ENCODE measurements around the gene GRIP2. TPM values are rescaled to one million over a fixed set of nuclear protein-coding genes. Genes with fewer than 3 reads are reported as not detected.

Gene GRIP2
- total RNA-seq, 1 experiment from 2014 or later, result not detected

GRCh38 chr3:14552041-14552648, 12.0 kb upstream of the GRIP2 start:
- H3K4me1 Mint-ChIP-seq (ENCODE audit: low read depth, unreplicated experiment), result peaks cover 30% of the 10 kb centered on the region
- no peak overlapping the region for H3K4me3 Mint-ChIP-seq (ENCODE audit: low read depth, unreplicated experiment)
- H3K27ac Mint-ChIP-seq (ENCODE audit: unreplicated experiment), result no peak overlapping the region
- TF ChIP-seq, protein P1, sequence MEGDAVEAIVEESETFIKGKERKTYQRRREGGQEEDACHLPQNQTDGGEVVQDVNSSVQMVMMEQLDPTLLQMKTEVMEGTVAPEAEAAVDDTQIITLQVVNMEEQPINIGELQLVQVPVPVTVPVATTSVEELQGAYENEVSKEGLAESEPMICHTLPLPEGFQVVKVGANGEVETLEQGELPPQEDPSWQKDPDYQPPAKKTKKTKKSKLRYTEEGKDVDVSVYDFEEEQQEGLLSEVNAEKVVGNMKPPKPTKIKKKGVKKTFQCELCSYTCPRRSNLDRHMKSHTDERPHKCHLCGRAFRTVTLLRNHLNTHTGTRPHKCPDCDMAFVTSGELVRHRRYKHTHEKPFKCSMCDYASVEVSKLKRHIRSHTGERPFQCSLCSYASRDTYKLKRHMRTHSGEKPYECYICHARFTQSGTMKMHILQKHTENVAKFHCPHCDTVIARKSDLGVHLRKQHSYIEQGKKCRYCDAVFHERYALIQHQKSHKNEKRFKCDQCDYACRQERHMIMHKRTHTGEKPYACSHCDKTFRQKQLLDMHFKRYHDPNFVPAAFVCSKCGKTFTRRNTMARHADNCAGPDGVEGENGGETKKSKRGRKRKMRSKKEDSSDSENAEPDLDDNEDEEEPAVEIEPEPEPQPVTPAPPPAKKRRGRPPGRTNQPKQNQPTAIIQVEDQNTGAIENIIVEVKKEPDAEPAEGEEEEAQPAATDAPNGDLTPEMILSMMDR (IDR thresholded peaks at IDR 0.05; ENCODE audit: unreplicated experiment), result no peak
- H3K36me3 Mint-ChIP-seq (ENCODE audit: insufficient read depth, unreplicated experiment), result peaks cover 3% of the 10 kb centered on the region
- no peak for DNase-seq
- no peaks in the 10 kb centered on the region for H3K9me3 Mint-ChIP-seq (ENCODE audit: low read depth, unreplicated experiment)
- intact Hi-C loops (cut with micrococcal nuclease; ENCODE audit: unreplicated experiment), result no loop called here
- CTCF ChIA-PET, result interaction anchor here (0.7 to 0.8 kb wide), 2 partner anchors 43 to 131 kb away, joined by 3 to 6 read pairs; no protein-coding TSS in a partner anchor
- no TSS peak for BruUV-seq (replicated peaks)
- H3K27me3 Mint-ChIP-seq (ENCODE audit: unreplicated experiment), result peaks cover 80% of the 10 kb centered on the region

DNA sequence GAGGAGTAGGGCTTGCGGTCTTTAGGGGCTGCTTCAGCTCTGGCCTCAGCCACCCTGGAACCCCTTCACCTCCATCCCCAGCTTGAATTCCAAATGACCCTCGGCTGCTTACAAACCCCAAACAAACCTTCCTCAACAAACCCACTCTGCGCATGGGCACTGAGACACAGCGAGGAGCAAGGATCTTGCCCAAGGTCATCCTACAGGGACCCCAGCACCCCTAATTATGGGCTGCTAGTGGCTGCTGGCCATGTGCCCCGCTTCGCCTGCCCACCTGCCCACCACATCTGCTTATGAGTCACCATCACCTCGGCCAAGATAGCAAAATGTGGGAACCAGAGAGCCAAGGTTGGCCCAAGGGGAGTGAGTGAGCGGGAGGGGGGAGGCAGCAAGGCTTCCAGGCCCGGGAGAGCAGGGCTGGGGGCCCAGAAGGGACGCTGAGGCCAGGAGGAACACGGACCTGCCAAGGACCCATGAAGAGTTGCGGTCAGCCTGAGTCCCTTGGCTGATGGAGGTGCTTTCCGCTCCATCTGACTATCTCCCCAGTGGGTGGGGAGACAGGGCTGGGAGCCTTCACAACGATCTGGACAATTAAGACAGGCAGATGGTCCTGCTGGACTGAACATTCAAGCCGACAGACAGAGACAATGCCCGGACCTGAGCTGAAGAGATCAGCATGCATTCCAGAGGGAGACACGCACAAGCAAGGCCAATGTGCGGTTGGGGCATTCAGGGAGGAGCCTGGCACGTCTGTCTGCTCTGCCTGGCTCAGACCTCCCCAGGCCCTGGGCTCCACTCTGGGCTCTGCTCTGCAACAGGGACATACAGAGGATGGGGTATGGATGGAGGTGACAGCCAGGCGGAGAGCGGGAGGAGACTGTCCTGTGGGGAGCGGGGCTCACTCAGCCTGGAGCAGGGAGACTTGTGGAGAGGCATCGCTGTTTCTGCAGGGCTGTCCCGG, 10.8 kb upstream of the GRIP2 start:
- peaks cover 3% of the 10 kb centered on the region for H3K36me3 Mint-ChIP-seq (ENCODE audit: insufficient read depth, unreplicated experiment)
- H3K4me1 Mint-ChIP-seq (ENCODE audit: low read depth, unreplicated experiment), result peaks cover 24% of the 10 kb centered on the region
- CTCF ChIA-PET, result no interaction called here

DNA sequence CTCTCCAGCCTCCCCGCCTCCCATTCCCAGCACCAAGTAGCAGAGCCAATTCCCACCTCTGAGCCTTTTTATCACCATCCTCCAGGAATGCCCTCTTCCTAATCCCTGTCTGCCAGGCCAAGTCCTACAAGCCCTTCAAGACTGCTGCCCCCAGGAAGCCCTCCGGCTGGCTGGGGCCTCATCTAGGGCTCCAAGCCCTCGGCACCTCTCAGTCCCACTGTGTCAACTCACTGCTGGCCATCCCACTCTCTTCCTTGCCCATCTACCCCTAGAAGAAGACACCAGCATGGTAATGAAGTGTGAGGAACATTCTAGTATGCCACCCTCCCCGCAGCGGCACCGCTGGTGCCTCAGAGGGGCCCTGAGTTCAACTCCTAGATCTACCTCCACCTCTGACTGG, 10.0 kb upstream of the GRIP2 start:
- Mint-ChIP-seq H3K4me3 (ENCODE audit: low read depth, unreplicated experiment) (no peak overlapping the region), H3K27me3 (ENCODE audit: unreplicated experiment) (peaks cover 80% of the 10 kb centered on the region), H3K36me3 (ENCODE audit: insufficient read depth, unreplicated experiment) (peaks cover 3% of the 10 kb centered on the region), H3K27ac (ENCODE audit: unreplicated experiment) (no peak overlapping the region), H3K9me3 (ENCODE audit: low read depth, unreplicated experiment) (no peaks in the 10 kb centered on the region), H3K4me1 (ENCODE audit: low read depth, unreplicated experiment) (peaks cover 16% of the 10 kb centered on the region)
- TF ChIP-seq, protein P1 (IDR thresholded peaks at IDR 0.05; ENCODE audit: unreplicated experiment), result no peak
- intact Hi-C loops (cut with micrococcal nuclease; ENCODE audit: unreplicated experiment), result no loop called here
- no peak for DNase-seq
- CTCF ChIA-PET, result interaction anchor here (0.7 to 1.7 kb wide), 4 partner anchors 14 to 346 kb away, joined by 4 to 6 read pairs (median 5); no protein-coding TSS in a partner anchor
- no TSS peak for BruUV-seq (replicated peaks)

More for the DNA sequence above, 10.8 kb upstream of the GRIP2 start:
- intact Hi-C loops (cut with micrococcal nuclease; ENCODE audit: unreplicated experiment), result no loop called here
- H3K4me3 Mint-ChIP-seq (ENCODE audit: low read depth, unreplicated experiment), result no peak overlapping the region
- TF ChIP-seq, protein P1 (IDR thresholded peaks at IDR 0.05; ENCODE audit: unreplicated experiment), result no peak
- no peak for DNase-seq
- H3K27ac Mint-ChIP-seq (ENCODE audit: unreplicated experiment), result no peak overlapping the region
- peaks cover 80% of the 10 kb centered on the region for H3K27me3 Mint-ChIP-seq (ENCODE audit: unreplicated experiment)
- no TSS peak for BruUV-seq (replicated peaks)
- H3K9me3 Mint-ChIP-seq (ENCODE audit: low read depth, unreplicated experiment), result no peaks in the 10 kb centered on the region

- BruUV-seq (replicated peaks), result no TSS peak
Observed at GRCh38 chr3:14549256-14549919, 9.2 kb upstream of the GRIP2 start.

More at GRCh38 chr3:14549256-14549919, 9.2 kb upstream of the GRIP2 start:
- H3K27ac Mint-ChIP-seq (ENCODE audit: unreplicated experiment), result no peak overlapping the region
- H3K4me3 Mint-ChIP-seq (ENCODE audit: low read depth, unreplicated experiment), result no peak overlapping the region
- TF ChIP-seq, protein P1 (IDR thresholded peaks at IDR 0.05; ENCODE audit: unreplicated experiment), result peak; percentile 6
- peaks cover 14% of the 10 kb centered on the region for H3K4me1 Mint-ChIP-seq (ENCODE audit: low read depth, unreplicated experiment)
- H3K9me3 Mint-ChIP-seq (ENCODE audit: low read depth, unreplicated experiment), result no peaks in the 10 kb centered on the region
- peaks cover 74% of the 10 kb centered on the region for H3K27me3 Mint-ChIP-seq (ENCODE audit: unreplicated experiment)
- CTCF ChIA-PET, result interaction anchor here (0.7 to 1.7 kb wide), 5 partner anchors 15 to 346 kb away, joined by 3 to 6 read pairs (median 5); no protein-coding TSS in a partner anchor
- intact Hi-C loops (cut with micrococcal nuclease; ENCODE audit: unreplicated experiment), result loop anchor here (2.0 kb wide), 1 partner anchor 347 kb away; no protein-coding TSS in a partner anchor
- no peak for DNase-seq
- H3K36me3 Mint-ChIP-seq (ENCODE audit: insufficient read depth, unreplicated experiment), result peaks cover 3% of the 10 kb centered on the region

All from Calu3 (cell line).